NCI-H128 (cell line): ENCODE results near the gene CDCA8.

Source experiments
- DNase-seq: peaks from one replicate; lab custom pipeline; 2025; ENCODE audit not compliant: unreplicated experiment; lab: John Stamatoyannopoulos, UW

The CDCA8 gene

DNA sequence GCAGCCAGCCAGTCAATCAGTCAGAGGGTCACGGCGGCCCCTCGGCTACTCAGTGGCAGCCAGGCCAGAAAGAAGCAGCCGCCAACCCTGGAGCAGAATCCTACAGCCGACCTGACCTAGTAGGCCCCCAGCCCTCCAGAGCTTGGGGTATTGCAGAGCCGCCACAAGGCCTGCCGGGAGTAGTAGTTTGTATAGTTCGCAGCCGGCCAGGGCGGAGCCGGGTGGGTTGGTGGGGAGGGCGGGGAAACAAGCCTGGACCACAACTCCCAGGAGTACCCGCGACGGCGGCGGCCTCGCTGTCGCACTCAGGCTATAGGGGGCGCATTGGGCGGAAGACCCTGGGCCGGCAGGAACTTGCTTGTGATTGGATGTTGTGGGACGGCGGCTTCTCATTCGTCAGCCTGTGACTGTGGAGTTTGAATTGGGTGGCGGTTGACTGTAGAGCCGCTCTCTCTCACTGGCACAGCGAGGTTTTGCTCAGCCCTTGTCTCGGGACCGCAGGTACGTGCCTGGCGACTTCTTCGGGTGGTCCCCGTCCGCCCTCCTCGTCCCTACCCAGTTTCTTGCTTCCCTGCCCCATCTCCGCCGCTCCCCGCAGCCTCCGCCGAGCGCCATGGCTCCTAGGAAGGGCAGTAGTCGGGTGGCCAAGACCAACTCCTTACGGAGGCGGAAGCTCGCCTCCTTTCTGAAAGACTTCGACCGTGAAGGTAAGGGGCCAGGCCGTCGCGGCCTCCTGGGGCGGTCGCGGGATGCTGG, at the start of gene CDCA8:
TSS of gene CDCA8 (plus strand) at position 439 of the 756 bp plus-strand sequence. CDS start at position 614, 175 bp downstream.
- peak; percentile 98 for DNase-seq

DNA sequence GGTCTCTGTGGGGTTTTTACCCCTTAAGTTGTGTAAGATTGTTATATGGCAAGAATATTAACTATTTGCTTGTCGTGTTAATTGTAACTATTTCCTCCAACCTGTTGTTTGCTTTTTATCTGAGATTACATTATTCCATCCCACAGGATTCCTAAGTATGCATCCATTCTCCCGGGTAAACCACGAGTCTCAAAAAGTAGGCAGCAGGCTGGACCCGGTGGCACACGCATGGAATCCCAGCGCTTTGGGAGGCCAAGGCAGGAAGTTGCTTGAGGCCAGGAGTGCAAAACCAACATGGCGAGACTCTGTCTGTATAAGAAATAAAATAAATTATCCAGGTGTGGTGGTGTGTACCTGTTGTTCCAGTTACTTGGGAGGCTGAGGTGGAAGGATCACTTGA, 45.0 kb upstream of the CDCA8 start:
- DNase-seq: no peak

DNA sequence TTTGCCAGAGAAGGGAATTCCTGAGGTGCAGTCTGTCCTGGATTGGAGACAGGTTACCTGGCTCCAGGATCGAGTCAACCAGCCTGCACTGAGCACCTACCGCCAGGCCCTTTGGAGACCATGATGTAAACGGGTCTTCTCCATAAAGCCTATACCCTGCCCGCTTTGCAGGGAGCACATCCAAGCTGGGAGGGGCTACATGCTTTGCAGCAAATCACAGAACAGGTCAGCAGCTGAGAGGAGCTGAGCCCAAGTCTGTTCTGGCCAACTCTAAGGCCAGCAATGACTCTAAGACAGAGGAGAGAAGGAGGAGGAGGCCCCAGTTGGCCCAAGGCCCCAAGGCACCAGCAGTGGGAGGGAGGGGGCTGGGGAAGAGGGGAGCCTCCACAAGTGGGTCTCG, 42.1 kb upstream of the CDCA8 start:
- DNase-seq: no peak

DNA sequence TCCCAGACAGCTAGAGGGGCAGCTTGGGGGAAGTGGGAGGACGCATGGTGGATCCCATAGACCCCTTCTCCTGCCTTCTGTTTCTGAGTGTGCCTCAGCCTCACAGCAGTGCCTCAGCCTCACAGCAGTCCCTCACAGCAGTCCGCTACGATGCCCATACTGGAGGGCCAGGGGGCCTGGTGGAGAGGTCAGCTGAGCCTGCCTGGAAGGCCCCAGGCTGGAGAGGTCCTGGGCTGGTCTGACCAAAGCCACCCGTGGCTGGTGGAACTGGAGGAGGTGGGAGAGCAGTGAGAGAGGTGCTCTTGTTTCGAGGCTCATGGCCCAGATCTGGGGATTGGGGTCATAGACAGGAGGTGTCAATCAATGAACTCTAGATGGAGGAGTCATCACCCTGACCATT, 41.6 kb upstream of the CDCA8 start:
- no peak for DNase-seq

DNA sequence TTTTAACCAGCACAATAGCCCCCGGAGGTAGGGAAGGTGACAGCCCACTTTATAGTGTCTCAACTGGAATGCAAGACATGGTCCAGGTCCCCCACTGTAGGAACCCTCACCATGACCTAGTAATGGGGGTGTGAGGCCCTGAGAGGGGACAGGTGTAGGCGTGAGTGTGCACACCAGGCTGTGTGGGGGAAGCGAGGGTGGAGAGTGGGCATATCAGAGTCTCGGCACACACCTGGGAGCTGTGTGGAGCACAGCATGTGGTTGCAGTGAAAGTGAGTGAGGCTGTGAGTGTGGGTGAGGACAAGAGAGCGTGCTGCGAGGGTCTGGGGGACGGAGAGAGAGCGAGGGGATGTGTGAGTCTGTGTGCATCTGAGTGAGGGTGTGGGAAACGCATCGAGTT, 40.5 kb upstream of the CDCA8 start:
- DNase-seq: no peak

DNA sequence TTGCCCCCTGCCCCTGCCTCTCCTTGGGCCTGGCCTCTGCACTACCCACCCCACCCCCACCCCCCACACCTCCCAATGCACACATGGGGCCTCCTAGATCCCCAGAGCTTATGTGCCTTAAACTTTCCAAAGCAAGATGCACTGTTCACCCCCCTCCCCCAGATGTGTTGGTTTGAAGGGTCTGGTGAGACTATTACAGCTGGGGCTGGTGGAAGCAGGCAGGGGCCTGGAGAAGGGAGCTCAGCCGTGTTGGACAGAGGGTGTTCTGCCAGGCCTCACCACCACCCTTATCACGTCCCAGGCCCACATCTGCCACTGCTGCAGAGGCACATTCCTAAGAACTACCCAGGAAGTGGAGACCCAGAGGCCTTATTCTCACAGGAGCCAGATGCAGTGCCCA, 39.3 kb upstream of the CDCA8 start:
- no peak for DNase-seq

DNA sequence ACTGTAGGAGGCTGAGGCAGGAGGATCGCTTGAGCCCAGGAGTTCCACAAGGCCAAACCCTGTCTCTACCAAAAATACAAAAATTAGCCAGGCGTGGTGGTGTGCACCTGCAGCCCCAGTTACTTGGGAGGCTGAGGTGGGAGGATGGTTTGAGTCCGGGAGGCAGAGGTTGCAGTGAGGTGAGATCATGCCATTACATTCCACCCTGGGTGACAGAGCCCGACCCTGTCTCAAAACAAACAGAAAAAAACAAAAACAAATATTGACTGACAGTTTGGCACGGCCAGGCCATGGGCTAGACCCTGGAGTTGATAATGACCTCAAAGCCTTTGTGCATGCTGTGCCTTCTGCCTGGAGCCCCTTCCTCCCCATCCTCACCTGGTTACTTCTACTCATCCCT, 38.4 kb upstream of the CDCA8 start:
- no peak for DNase-seq

DNA sequence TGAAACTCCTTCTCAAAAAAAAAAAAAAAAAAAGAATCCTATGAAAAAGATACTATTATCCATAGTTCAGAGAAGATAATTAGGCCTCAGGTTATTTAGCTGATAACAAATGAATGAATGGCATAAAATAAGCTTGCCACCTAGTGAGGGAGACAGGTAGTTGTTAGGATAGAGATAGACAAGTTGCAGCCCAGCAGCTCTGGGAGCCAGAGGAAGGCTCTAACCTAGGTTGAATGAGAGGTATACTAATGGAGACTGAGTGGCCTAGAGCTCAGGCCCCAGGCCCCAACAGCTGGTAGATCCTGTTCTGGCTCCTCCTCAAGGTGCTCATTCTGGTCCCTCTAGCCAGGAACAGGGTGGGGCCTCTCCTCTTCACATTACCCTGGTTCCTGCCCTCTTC, 37.0 kb upstream of the CDCA8 start:
- no peak for DNase-seq

DNA sequence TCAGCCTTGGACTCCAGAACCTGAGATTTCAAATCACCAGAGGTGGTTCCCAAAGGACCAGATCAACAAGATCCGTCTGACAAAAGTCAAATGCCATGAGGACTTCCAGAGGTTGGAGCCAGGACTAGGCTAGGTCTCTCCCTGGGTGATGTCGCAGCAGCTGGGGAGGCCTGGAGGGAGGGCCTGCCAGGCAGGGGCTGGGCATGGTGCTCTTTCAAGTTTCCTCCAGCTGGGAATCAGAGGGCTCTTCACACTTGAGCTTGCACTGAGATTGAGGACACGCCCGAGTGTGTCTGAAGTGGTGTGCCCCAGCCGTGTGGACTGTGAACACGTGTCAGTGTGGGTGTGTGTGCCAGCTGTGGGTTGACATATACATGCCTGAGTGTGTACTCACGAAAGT, 36.3 kb upstream of the CDCA8 start:
- DNase-seq: no peak

DNA sequence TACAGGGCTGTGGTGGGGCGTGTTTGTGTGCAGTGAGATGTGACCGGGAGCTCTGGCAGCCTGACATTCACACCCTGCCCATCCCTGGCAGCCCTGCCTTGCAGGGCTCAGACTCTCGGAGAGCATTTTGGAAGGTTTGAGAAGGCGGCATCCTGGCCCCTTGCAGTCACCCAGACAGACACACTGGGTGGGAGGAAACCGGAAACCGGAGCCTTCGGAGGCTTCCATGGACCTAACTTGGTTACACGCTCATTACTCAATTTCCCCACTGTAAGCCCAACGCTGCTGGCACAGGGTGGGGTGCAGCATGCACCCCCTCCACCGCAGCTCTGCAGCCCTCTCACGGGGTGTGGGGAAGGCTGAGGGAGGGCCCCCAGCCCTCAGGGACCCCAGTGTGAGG, 35.4 kb upstream of the CDCA8 start:
- no peak for DNase-seq

DNA sequence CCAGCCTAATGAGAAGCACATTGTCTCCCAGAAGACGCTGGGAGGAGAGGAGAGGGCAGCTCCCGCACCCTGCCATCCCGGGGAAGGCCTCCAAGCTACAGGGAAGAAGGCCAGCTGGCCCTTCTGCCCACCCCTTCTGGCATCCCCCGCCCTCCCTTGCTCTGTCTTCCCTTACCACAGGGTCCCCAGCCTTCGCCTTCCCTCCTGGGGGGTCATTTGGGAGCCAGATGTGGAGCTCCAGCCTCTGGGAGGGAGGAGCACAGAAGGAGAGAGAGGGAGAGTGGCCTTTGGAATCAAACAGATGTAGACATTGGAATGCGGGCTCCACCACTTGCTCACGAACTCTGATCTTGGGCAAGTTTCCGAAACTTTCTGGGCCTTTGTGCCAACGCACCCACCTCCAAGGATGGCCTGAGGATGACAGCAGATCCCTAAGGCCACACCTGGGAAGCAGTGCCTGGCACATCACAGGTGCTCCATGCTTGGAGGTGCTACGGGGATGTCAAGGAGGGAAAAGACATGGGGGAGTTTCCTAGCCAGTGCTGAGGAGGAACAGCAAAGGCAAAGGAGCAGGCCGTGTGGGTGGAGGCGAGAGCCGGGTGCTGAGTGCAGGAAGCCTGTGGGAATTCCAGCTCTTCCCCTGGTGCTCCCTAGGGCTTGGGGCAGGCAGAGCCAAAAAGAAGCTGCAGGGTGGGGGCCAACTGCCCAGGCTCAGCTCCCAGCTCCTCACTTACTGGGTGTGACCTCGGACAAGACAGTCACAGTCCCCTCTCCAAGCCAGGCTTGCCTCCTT, 34.5 kb upstream of the CDCA8 start:
- DNase-seq: no peak

DNA sequence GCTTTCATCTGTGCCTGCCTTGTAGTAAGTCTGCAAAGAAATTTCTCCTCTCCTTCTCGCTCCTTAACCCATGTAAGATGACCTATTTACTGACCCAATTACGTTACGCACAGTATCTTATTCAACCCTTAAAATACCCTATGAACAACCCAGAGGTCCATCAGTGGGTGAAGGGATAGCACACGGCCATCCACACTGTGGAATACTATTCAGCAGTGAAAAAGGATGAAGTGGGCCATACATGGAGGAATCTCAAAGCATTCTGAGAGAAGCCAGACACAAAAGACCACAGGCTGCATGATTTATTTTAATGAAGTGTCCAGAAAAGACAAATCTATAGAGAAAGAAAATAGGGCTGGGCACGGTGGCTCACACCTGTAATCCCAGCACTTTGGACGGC, 33.8 kb upstream of the CDCA8 start:
- no peak for DNase-seq

DNA sequence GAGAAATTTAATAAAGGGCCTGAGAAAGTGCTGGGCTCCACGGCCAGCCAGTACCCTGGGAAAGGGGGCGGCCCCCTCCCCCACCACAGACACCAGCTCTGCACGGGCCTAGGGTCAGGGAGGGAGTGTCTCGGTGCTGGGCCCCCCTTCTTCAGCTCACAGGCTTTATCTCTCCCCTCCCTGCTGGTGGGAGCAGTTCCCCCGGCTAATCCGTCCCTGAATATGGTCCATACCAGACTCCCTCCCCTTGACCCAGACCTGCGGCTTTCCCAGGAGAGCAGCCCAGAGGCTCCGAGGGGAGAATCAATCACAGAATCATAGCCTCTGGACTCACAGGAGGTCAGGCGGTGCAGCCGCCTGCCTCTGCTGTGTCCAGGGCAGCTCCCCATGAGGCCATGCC, 31.7 kb upstream of the CDCA8 start:
- DNase-seq: no peak

DNA sequence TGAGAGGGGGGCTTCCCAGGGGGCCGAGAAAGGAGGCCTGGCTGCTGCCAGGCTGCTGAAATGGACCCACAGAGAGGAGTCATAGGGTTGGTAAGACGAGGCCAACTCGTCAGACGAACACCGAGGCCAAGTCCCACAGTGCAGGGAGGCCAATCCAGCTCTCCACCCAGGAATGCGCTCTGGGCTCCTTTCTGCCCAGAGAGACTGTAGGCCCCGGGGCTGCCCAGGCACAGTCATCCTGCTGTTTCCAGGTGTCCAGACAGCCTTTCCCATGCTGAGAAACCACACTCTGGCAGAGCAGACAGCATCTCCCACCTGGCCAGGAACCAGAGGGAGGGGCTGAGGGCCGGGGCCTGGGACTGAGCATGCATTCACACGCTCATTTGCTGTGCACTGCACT, 30.9 kb upstream of the CDCA8 start:
- no peak for DNase-seq

DNA sequence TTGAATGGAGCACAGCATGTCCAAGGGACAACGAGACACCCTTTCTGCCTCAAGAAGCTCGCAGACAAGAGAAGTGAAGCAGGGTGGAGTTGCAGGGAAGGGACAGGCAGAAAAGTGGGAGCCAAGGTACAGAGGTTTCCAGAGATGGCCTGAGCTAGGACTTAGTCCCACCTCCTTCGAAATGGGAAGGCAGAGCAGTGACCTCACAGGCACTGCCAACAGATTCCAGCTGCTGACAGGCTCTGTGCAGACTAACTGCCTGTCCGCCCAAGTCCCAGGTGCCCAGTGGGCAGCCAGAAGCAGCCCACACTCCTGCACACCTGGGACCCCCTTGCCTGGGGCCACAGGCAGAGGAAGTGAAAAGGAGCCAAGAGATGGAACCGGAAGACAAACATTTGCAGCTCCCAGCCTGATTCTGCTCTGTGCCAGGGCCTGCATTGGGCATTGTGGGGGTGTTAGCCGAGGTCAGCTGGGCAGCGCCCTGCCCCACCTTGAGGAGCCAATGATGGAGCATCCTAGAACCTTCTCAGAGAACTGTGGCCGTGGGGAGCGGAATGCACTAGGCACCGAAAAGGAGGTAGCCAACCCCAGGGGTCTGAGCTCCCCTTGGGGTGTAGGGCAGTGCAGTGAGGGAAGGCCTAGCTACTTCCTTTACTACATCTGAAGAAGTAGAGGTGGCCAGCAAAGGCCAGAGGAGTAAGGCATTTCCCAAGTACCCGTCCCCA, 30.1 kb upstream of the CDCA8 start:
- no peak for DNase-seq

DNA sequence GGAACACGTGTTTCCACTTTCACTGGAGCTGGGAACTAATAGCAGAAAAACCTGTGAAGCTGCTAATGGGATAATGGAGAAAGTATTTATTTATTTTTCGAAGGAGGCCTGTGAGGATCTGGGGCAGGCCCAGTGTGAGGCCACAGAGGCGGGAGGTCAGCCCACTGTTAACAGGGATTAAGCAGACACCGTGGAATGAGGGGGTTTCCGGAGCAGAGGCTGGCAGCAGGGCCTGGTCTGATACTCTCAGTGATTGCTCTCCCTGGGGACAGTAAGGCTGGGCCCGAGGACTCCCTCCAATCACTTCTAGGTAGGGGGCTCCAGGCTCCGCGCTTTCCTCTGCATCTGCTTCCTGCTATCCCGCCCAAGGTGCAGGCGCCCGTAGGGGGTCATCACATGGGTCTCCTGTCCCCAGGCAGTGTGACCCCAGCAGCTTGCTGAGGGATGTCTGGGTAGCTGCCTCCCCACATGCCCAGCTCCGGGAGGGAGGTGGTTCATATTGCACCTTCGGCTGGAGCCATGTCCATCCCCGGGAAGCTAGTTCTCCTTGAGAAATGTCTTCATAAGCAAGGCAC, 28.8 kb upstream of the CDCA8 start:
- DNase-seq: no peak

DNA sequence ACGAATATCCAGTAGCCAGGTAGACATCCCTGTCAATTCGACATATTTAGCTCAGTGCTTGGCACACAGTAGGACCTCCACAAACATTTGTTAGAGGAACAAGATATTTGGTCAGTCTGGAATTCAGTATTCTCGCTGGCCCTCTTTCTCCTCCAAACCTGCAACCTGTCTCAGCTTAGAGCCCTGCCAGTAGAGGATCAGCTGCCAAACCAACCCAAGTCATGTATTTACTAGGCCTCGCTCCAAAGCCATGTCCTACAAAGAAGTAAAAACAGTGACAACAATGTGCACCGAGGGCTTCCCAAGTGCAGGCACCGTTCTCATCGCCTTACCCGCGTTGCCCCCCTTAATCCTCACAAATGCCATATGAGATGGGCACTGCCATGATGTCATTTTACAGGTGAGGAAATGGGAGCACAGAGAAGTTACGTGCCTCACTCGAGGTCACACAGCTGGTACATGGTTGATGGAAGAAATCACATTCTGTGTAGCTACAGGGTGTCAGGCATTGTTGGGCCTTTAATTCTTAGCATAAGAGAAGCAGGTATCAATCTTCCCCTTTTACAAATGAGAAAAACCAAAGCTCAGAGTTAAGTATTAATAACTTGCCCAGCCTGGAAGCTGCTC, 26.0 kb upstream of the CDCA8 start:
- DNase-seq: no peak

DNA sequence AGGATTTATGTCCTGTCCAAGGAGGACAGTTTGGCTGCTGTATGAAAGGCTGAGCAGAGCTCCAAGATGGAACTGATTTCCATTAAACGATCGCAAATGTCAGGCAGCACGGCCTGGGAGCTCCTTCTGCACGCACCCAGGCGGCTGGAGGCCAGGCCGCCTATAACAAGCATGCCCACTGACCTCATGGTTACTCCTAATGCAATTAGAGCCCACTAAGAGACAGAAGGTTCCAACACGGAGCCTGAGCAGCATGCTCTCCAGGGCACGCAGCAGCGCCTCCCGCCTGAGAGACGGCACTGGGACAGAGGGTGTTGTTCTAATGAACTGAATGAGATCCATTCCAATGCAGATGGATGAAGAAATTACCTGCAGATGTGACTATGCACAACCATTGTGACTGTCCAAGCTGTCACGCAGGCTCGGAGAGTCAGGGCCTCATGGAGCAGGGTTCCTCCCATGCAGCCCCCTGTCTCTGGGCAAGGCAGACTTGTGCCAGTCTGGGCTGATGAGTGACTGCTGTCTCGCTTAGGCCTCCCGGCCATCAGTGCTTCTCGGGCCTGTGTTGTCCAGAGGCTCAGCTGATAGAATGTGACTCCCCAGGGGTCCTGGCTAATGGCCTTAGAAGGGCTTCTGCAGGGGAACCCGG, 25.2 kb upstream of the CDCA8 start:
- DNase-seq: no peak

DNA sequence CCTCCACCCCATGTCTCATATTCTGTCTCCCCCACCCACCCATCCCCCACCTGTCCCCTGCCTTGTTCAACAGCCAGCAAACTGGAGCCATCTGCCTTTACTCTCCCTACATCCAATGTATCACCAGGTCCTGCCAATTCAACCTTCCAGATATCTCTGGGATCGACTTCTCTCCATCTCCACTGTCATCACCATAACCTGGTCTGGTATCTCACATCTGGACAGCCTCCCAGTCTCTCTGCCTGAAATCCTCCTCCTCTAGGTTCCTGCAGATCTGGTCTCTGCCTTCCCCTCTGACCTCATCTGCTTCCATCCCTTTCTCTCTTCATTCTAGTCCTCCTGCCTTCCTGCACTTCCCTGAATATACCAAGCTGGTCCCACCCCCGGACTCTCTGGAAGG, 22.2 kb upstream of the CDCA8 start:
- no peak for DNase-seq

DNA sequence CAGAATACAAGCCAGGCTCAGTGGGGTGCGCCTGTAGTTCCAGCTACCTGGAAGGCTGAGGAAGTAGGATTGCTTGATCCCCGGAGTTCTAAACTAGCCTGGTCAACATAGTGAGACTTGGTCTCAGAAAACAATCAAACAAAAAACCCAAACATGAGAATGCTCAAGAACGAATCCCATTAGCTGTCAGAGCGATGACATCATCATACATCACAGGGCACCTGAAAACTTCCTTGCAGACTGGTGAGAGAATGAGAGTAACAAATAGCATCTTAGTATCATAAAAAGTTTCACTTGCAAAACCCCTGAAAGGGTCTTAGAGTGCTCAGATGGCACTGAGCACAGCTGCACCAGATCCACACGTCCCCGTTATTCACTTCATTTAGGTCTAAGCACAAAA, 21.1 kb upstream of the CDCA8 start:
- no peak for DNase-seq
